ENCODE results near the gene LY86. TPM values are rescaled to one million over a fixed set of nuclear protein-coding genes. Genes with fewer than 3 reads are reported as not detected.

The LY86 gene
- total and polyA plus RNA-seq, 9 donors: 1.3 to 13.8 (median 2.3) TPM

GRCh38 chr6:6626187-6626586 is 37.7 kb downstream of the LY86 start:
- Histone ChIP-seq H3K4me1 (ENCODE audit: insufficient read depth) (no peaks in the 10 kb centered on the region), H3K4me3 (no peak overlapping the region), H3K27ac (no peak overlapping the region), H3K9me3 (no peaks in the 10 kb centered on the region), H3K27me3 (no peaks in the 10 kb centered on the region), H3K36me3 (no peaks in the 10 kb centered on the region)
- intact Hi-C loops (cut with DNase I): no loop called here
- WGBS, 3 donors: 22 to 27% (median 25%) methylated on average over 6 of the region's 6 CpGs
- TF ChIP-seq EP300 (IDR thresholded peaks at IDR 0.05): no peak
- TF ChIP-seq CTCF (IDR thresholded peaks at IDR 0.05): no peak
- no peak for DNase-seq

GRCh38 chr6:6629402-6629801 is 40.9 kb downstream of the LY86 start:
- Histone ChIP-seq H3K4me1 (ENCODE audit: insufficient read depth) (no peaks in the 10 kb centered on the region), H3K27me3 (no peaks in the 10 kb centered on the region), H3K27ac (no peak overlapping the region), H3K9me3 (no peaks in the 10 kb centered on the region), H3K4me3 (no peak overlapping the region), H3K36me3 (no peaks in the 10 kb centered on the region)
- no peak for DNase-seq
- TF ChIP-seq POLR2A (IDR thresholded peaks at IDR 0.05) (no peak), CTCF (IDR thresholded peaks at IDR 0.05) (no peak), EP300 (IDR thresholded peaks at IDR 0.05) (no peak)
- 62 to 68% (median 62%) methylated on average over 2 of the region's 2 CpGs for WGBS, 3 donors
- intact Hi-C loops (cut with DNase I): no loop called here

GRCh38 chr6:6631053-6631452 is 42.5 kb downstream of the LY86 start:
- no peak overlapping the region for H3K4me3 ChIP-seq
- H3K27ac ChIP-seq: no peak overlapping the region
- no peaks in the 10 kb centered on the region for H3K36me3 ChIP-seq
- H3K27me3 ChIP-seq: no peaks in the 10 kb centered on the region
- no peak for DNase-seq
- TF ChIP-seq POLR2A (IDR thresholded peaks at IDR 0.05): no peak
- no peak for TF ChIP-seq EP300 (IDR thresholded peaks at IDR 0.05)
- TF ChIP-seq CTCF (IDR thresholded peaks at IDR 0.05): no peak
- 36 to 61% (median 43%) methylated on average over 3 of the region's 3 CpGs for WGBS, 3 donors
- no peaks in the 10 kb centered on the region for H3K4me1 ChIP-seq (ENCODE audit: insufficient read depth)
- no peaks in the 10 kb centered on the region for H3K9me3 ChIP-seq
- intact Hi-C loops (cut with DNase I): no loop called here

GRCh38 chr6:6631534-6632276 is 43.2 kb downstream of the LY86 start:
- H3K4me1 ChIP-seq (ENCODE audit: insufficient read depth): no peaks in the 10 kb centered on the region
- H3K36me3 ChIP-seq: no peaks in the 10 kb centered on the region
- TF ChIP-seq CTCF (IDR thresholded peaks at IDR 0.05) (no peak), POLR2A (IDR thresholded peaks at IDR 0.05) (no peak), EP300 (IDR thresholded peaks at IDR 0.05) (no peak)
- no peaks in the 10 kb centered on the region for H3K27me3 ChIP-seq
- WGBS, 3 donors: 42 to 52% (median 43%) methylated on average over 2 of the region's 2 CpGs
- no peaks in the 10 kb centered on the region for H3K9me3 ChIP-seq
- intact Hi-C loops (cut with DNase I): no loop called here
- H3K27ac ChIP-seq: no peak overlapping the region
- DNase-seq: no peak
- H3K4me3 ChIP-seq: no peak overlapping the region
